Activated T-cell treated with anti-CD3 and anti-CD28 coated beads for 1 hour (primary cell): Measurements from ENCODE around the gene CDON.

Experiments
- DNase-seq: peaks from one replicate; pipeline ENCODE4 v3.0.0-alpha.2; 2020; ENCODE audit warnings: low read depth

Gene CDON, protein sequence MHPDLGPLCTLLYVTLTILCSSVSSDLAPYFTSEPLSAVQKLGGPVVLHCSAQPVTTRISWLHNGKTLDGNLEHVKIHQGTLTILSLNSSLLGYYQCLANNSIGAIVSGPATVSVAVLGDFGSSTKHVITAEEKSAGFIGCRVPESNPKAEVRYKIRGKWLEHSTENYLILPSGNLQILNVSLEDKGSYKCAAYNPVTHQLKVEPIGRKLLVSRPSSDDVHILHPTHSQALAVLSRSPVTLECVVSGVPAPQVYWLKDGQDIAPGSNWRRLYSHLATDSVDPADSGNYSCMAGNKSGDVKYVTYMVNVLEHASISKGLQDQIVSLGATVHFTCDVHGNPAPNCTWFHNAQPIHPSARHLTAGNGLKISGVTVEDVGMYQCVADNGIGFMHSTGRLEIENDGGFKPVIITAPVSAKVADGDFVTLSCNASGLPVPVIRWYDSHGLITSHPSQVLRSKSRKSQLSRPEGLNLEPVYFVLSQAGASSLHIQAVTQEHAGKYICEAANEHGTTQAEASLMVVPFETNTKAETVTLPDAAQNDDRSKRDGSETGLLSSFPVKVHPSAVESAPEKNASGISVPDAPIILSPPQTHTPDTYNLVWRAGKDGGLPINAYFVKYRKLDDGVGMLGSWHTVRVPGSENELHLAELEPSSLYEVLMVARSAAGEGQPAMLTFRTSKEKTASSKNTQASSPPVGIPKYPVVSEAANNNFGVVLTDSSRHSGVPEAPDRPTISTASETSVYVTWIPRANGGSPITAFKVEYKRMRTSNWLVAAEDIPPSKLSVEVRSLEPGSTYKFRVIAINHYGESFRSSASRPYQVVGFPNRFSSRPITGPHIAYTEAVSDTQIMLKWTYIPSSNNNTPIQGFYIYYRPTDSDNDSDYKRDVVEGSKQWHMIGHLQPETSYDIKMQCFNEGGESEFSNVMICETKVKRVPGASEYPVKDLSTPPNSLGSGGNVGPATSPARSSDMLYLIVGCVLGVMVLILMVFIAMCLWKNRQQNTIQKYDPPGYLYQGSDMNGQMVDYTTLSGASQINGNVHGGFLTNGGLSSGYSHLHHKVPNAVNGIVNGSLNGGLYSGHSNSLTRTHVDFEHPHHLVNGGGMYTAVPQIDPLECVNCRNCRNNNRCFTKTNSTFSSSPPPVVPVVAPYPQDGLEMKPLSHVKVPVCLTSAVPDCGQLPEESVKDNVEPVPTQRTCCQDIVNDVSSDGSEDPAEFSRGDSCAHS (N-terminal part only)

DNA sequence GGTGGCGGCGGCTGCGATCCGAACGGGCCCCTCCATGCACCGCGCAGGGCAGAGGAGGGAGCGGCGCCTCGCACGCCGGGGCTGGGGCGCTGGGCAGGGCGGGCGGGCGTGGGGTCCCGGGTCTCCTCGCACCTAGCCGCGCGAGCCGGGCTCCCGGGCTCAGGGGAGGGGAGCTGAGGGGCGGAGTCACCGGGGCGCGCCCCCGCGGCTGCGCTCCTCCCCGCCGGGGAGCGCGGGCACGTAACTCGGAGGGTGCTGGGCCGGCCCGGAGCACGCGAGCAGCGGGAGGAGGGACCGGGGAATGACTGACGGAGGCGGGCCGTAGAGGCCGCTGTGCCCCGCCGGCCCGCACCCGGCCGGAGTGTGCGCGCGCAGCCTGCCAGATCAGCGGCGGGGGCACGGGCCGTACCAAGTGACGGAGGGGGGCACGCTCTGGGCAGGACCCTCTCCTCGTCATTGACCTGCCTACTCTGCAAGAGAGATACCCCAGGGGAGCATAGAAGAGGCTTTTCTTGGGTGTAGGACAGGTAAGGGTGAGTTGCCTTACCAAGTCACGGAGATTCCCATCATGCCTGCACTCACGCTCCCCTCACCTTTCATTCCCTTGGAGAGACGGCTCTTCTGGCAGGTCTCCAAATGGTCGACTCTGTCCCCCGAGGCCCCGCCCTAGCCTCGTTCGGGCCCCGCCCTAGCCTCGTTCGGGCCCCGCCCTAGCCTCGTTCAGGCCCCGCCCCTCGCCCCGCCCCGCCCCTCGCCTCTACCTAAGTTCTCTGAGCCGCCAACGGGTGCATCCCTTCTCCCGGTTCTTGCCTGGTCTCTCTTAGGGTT is at the start of gene CDON:
Gene CDON, minus strand, starts transcription at position 188 of the 828 bp plus-strand sequence. CDS start 39,390 bp downstream, outside the sequence.
- DNase-seq, result peak; percentile 91

GRCh38 chr11:126111458-126112116 is 48.9 kb upstream of the CDON start:
- DNase-seq, result no peak

GRCh38 chr11:126109941-126110731 is 47.5 kb upstream of the CDON start:
- no peak for DNase-seq

DNA sequence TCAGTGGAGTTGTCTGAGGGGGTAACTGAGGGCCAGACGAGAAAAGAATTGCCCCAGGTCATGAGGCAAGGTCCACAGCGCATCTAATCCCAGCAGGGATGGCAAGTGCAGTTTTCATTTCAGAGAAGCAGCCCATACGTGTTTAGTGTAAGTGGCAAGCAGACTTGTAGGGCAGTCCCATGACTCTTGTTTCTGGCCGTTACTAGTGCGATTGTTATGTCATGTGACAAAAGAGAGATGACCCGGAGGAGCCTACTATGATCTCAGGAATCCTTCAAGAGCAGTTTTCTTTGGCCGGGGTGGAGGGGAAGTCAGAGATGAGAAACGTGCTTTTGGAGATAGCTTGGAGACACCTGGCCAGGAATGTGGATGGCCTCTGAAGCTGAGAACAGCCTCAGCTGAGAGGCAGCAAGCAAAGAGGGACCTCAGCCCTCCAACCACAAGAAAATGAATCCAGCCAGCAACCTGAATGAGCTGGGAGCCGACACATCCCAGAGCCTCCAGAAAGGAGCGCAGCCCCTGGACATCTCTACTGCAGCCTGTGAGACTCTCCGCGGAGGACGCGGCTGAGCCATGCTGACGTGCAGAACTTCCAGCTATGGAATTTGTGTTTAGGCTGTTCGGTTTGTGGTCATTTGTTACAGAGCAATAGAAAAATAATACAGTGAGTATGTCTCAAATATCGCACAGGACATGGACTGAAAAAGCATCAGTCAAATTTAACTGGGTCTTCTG is 44.1 kb upstream of the CDON start:
- DNase-seq, result no peak

DNA sequence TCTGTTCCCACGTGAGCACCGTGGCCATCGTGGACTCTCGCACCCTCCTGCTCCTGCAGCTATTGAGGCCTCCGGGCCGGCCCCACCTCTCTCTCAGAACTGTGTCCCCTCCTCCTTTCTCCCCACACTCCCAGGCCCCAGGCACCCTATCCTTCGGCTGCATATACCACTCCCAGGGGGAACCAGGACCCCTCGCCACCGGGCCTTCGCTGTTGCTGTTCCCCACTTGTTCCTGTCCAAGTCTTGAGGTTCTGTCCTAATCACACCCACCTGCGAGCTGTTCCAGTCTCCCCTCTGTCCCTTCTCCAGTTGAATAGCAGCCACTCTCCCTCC is 43.0 kb upstream of the CDON start:
- no peak for DNase-seq

DNA sequence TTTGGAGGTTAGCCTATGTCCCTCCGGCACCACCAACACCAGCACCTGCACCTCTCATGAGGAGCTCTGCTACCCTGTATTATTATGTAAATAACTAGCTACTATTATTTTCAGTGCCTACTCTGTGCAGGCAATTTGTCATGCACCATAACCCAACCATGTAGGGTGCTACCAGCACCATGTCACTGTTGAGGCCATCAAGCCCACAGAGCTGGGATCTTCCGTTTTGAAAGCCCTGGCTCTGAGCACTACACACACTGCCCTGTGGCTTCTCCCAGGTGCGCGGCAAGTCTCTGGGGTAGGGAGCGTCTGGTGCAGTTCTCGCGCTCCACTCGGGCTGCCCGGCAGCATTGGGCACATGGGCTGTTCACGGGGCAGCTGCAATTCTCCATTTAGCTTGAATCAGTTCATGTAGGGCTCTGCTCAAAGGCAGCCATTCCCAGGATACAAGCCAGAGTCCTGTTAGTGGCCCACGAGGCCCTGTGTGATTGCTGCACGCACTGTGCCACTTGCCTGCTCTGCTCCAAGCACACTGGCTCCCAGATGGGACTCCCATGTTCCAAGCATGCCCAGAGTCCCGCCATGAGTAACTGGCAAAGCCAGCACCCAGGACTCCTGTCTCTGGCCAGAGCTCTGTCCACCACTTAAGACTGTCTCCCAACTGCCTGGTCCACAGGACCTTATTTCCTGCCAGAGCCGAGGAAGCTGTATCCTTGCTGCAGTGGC is 42.5 kb upstream of the CDON start:
- no peak for DNase-seq

DNA sequence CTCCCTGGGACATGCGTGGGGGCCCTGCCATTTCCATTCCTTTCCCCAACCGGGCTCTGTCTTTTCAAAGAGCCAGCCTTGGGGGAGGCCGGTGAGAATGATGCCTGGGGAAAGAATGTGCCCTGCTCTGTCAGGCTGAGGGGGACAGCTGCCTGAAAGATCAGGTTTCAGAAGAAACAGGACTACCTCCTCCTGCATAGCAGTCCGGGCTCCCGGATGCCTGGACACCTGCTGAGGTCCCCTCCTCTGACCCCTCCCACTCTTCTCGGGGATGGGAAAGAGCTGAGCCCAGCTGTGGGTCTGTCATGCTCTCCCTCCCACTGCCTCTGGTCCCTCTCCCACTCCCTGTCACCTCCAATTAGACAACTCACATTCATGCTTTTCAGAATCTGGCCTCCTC is 41.8 kb upstream of the CDON start:
- no peak for DNase-seq

DNA sequence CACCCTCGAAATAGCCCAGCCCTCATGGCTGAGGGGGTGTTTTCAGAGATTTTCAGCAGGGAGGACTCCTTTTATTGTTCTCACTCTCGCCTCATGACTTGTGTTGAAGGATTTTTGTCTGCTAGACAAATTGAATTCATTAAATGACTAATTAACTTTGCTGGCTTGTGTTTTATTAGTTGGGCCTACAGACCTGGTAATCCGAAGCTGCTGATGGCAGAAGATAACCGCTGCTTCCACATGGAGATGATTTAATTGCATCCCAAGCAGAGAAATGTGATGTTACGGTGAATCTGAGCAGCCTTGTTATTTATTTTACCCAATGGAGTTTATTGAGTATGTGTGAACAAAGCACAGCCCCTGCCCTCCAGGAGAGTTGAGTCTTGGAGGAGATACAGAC is 40.5 kb upstream of the CDON start:
- no peak for DNase-seq

DNA sequence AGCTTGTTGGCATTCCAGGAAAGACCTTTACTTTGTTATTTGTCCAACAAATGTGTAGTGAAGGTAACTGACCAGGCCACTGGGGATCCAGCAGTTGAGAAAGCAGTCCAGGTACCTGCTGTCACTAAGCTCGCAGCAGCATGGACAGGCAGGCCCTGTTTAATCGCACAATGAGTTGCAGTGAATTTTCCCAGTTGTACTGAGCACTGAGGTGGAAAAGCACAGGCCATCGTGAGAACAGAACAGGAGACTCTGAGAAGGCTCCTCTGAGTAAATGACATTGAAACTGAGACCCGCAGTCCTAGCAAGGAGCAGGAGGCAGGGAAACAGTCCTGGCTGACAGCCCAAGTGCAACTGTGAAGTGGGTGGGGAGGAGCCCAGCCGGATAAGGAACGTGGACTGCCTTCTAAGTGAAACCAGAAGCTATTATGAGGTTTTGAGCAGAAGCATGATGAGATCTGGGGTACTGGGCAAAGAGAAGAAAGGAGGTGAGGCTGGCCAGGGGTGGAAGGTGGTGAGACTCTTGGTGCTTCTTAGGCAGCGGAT is 39.8 kb upstream of the CDON start:
- DNase-seq, result no peak

GRCh38 chr11:126101930-126102283 is 39.2 kb upstream of the CDON start:
- DNase-seq, result no peak

DNA sequence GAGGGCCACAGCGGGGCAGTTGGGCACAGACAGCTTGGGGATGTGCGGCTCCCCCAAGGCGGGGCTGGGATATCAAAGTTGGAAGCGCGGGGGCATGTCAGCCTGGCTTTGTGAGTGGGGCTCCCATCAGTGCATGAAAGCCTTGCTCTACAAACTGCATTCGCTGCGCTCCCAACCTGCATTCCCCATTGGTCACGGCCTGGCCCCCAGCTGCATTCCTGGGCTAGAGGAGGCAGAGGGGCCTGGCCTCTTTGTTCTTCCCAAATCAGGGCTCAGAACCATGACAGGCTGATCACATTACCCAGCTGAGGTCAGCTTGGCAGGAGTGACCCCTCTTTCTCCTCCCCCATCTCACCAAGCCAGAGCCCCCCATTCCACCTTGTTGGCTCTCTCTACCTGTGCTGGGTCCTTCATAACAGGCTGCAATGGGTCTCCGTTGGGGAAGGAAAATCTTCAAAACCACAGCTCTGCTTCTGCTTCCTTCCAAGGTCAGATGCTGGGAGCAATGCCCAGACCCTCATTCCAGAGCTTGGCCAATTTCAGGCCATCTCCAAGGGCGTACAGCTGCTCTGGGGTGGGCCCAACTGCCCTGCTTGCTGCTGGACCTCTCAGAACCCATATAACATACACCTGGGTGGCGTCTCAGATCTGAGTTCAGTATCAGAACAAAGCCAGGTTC is 38.7 kb upstream of the CDON start:
- no peak for DNase-seq

DNA sequence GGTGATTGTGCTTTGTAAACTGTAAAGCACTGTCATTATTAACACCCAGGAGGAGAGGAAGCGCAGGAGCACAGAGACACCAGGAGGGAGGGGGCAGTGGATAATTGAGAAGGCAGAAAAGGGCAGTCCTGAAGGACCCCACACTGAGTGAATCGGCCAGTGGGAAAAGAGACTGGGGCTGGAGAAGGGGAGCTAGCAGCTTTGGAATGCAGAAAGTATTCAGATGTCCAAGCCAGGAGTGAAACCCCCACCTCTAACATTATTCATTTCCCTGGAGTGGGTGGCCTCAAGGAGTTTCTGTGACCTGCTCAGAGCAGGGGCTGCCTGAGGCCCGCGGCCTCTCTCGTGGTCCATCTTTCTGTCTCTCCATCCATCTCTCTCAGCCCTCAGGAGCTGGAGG is 38.0 kb upstream of the CDON start:
- no peak for DNase-seq

DNA sequence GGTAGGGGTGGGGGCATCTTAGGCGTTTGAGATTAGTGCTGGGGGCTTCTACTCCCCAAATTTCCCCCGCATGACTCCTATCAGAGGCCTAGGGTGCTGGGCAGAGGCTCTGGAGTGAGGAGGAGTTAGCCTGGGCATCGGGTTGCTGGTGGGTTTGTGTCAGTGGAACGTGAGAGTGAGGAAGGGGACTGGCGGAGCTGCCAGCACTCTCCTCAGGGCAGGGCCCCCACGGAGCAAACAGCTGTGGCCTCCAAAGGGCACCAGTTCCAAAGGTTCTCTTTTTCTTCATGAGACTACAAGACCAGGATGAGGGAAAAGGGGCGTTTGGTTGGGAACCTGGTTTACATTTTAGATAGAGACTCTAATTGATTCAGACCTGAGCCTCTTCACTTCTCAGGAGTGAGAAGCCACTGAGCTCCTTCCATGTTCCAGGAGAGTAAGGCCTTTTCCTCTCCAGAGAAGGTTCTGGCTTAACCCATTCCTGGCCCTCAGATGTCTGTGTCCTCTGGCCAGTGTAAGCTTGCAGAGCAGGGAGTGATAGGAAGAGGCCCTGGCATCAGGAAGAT is 35.6 kb upstream of the CDON start:
- DNase-seq, result no peak

DNA sequence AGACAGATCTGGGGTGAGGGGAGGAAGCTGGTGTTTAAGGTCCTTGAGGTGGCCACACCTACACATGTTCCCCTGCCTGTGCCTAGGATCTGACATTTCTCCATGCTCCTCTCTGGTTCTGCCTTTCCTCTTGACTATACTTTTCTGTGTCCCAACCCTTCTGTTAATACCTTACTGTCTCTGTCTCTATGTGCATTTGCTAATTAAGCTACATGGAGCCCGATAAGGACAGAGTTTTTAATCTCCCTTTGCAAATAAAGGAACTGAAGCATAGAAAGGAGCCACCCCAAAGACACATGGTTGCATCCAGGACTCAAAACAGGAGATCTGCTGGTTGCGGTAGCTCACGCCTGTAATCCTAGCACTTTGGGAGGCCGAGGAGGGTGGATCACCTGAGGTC is 33.1 kb upstream of the CDON start:
- DNase-seq, result no peak

DNA sequence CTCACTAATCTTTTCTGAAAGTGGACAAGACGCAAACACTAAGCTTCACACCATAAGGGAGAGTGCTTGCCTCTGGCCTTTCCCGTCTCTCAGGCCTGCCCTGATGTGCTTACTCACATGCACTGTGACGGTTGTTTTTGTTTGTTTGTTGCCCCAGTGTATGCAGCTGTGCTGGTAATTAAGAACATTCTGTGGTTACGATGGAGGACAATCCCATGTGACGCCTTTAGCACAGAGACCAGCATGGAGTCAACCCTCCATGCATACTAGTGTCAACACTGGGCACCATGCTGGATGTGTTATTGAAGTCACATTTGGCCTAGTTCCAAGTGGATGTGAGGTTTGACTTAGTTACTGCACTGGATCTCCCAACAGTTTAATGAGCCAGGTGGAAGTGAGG is 27.8 kb upstream of the CDON start:
- no peak for DNase-seq

DNA sequence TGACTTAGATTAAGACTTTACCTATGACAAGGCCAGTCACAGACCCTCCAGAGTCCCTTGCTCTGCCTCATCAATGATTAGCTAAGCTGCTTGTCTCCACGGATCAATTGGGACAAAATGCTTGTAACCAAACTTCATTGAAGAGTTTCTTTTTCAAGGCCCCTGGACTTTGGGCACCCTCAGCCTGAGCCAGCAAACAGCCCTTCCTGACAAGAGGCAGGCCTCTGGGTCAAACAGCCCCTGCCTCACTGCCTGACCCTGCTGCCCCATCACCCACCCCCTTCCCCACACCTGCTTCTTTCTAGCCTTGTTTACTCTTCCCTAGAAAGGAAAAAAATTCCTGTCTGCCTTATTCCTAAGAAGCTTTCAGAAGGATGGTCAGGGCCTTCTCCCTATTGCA is 26.3 kb upstream of the CDON start:
- no peak for DNase-seq

GRCh38 chr11:126086248-126086647 is 23.6 kb upstream of the CDON start:
- DNase-seq, result no peak

DNA sequence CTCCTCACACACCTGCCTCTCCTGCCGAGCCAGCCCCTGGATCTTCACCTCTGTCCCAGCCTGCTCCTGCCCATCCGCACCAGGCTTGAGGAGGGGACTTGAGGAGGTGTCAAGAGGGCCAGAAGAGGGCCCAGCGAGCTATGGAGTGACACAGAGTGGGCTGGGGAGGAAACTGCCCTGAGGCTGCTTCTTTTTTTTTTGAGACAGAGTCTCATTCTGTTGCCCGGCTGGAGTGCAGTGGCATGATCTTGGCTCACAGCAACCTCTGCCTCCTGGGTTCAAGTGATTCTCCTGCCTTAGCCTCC is 21.9 kb upstream of the CDON start:
- no peak for DNase-seq
